Esophagus muscularis mucosa (tissue), 3 donors: Measurements from ENCODE around the gene WBP2.

Experiments
- POLR2A ChIP-seq: fragments of 450-650 bp; IDR thresholded peaks from one replicate; pipeline ENCODE4 v1.6.1; 2017; ENCODE audit warnings: antibody characterized with exemption, moderate library complexity, mild to moderate bottlenecking, low read depth
- TF ChIP-seq, protein P1 (sequence below), 3 experiments: fragments of 200-600 bp in 2 of 3; fragments of 450-650 bp in 1 of 3; sonication (generic) in 2 of 3; IDR thresholded peaks; one replicate each; pipeline ENCODE4 v1.5.1; 2017 to 2019; ENCODE audit warnings: antibody characterized with exemption in 3 of 3, mild to moderate bottlenecking in 2 of 3, moderate library complexity in 1 of 3

- TF ChIP-seq, protein P1, sequence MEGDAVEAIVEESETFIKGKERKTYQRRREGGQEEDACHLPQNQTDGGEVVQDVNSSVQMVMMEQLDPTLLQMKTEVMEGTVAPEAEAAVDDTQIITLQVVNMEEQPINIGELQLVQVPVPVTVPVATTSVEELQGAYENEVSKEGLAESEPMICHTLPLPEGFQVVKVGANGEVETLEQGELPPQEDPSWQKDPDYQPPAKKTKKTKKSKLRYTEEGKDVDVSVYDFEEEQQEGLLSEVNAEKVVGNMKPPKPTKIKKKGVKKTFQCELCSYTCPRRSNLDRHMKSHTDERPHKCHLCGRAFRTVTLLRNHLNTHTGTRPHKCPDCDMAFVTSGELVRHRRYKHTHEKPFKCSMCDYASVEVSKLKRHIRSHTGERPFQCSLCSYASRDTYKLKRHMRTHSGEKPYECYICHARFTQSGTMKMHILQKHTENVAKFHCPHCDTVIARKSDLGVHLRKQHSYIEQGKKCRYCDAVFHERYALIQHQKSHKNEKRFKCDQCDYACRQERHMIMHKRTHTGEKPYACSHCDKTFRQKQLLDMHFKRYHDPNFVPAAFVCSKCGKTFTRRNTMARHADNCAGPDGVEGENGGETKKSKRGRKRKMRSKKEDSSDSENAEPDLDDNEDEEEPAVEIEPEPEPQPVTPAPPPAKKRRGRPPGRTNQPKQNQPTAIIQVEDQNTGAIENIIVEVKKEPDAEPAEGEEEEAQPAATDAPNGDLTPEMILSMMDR (IDR thresholded peaks at IDR 0.05) = no peak
- no peak for TF ChIP-seq POLR2A
Measured at GRCh38 chr17:75872434-75873351, 17.6 kb upstream of the WBP2 start.
